Measurements from ENCODE around the gene DAB1. TPM values are rescaled to one million over a fixed set of nuclear protein-coding genes. Genes with fewer than 3 reads are reported as not detected.

The DAB1 gene
- total RNA-seq, 3 donors from 2014 or later (not counting 1 experiment from before 2014, with no cell fraction given), result 0.41 TPM; not detected in 2

DNA sequence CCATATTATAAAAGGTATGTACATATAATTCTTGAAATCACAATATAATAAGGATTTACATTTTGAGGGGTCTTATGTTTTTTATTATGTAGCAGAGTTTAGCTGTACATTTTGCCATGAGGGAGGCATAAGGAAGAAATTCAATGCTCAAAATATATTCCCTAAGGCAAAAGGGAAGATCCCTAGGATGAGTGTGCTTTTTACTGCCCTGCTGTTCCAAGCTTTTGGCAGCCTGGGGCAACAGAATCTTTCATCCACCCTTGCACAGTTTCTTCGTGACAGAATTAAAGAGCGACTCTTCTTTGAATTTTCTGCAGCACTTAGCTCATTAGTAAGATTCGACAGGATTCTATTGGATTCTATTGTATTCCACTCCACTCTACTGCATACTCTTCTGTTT, 39.5 kb upstream of the DAB1 start:
- intact Hi-C loops (cut with micrococcal nuclease), result no loop called here
- Mint-ChIP-seq H3K9me3 (peaks cover 2 to 5% of the 10 kb centered on the region in 2 donors), H3K36me3 (no peaks in the 10 kb centered on the region), H3K4me1 (no peaks in the 10 kb centered on the region), H3K4me3 (no peak overlapping the region), H3K27ac (no peak overlapping the region), H3K27me3 (ENCODE audit: low read depth in 2 of 2) (peaks cover 0 to 9% of the 10 kb centered on the region in 2 donors)
- Histone ChIP-seq H3K9me3 (ENCODE audit: control insufficient read depth, insufficient read depth, low read length) (no peaks in the 10 kb centered on the region), H3K27ac (ENCODE audit: low read length) (no peak overlapping the region), H3K4me3 (ENCODE audit: low read length) (no peak overlapping the region), H3K36me3 (ENCODE audit: control insufficient read depth, insufficient read depth, low read length) (no peaks in the 10 kb centered on the region), H3K4me1 (ENCODE audit: control insufficient read depth, insufficient read depth, low read length) (no peaks in the 10 kb centered on the region), H3K27me3 (ENCODE audit: control insufficient read depth, insufficient read depth, low read length) (no peaks in the 10 kb centered on the region)
- DNase-seq (no peak), ATAC-seq (no peak)
- TF ChIP-seq, protein P1, sequence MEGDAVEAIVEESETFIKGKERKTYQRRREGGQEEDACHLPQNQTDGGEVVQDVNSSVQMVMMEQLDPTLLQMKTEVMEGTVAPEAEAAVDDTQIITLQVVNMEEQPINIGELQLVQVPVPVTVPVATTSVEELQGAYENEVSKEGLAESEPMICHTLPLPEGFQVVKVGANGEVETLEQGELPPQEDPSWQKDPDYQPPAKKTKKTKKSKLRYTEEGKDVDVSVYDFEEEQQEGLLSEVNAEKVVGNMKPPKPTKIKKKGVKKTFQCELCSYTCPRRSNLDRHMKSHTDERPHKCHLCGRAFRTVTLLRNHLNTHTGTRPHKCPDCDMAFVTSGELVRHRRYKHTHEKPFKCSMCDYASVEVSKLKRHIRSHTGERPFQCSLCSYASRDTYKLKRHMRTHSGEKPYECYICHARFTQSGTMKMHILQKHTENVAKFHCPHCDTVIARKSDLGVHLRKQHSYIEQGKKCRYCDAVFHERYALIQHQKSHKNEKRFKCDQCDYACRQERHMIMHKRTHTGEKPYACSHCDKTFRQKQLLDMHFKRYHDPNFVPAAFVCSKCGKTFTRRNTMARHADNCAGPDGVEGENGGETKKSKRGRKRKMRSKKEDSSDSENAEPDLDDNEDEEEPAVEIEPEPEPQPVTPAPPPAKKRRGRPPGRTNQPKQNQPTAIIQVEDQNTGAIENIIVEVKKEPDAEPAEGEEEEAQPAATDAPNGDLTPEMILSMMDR (IDR thresholded peaks at IDR 0.05), result no peak
- 97% methylated on average over 3 of the region's 3 CpGs for WGBS (ENCODE audit: insufficient coverage)

DNA sequence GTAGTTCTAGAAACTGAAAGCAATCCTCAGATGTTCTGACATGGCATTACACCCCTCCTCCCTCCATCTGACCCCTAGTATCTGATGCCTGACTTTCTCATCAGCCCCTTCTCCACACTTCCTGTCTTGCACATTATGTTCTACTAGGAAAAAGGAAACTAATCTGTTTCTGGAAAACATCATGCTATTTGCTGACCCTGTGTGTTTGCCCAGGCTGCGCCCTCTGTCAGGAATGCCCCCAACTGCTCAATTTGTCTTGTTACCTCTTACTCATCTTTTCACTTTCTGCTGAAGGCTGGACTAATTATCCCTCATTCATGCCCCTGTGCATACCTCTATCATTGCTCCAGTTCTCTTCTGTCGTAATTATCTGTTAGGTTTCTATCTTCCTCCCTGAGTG, 37.5 kb upstream of the DAB1 start:
- no peaks in the 10 kb centered on the region for H3K36me3 ChIP-seq (ENCODE audit: control insufficient read depth, insufficient read depth, low read length)
- no peak overlapping the region for H3K4me3 ChIP-seq (ENCODE audit: low read length)
- peaks cover 3% of the 10 kb centered on the region in 2 donors for H3K9me3 Mint-ChIP-seq
- no peaks in the 10 kb centered on the region for H3K4me1 ChIP-seq (ENCODE audit: control insufficient read depth, insufficient read depth, low read length)
- H3K36me3 Mint-ChIP-seq, result no peaks in the 10 kb centered on the region
- no peaks in the 10 kb centered on the region for H3K9me3 ChIP-seq (ENCODE audit: control insufficient read depth, insufficient read depth, low read length)
- no peak for DNase-seq
- H3K27ac Mint-ChIP-seq, result no peak overlapping the region
- H3K27ac ChIP-seq (ENCODE audit: low read length), result no peak overlapping the region
- intact Hi-C loops (cut with micrococcal nuclease), result no loop called here
- peaks cover 0 to 11% of the 10 kb centered on the region in 2 donors for H3K27me3 Mint-ChIP-seq (ENCODE audit: low read depth in 2 of 2)
- WGBS (ENCODE audit: insufficient coverage), result 85% methylated on average over 1 of the region's 2 CpGs
- no peaks in the 10 kb centered on the region for H3K4me1 Mint-ChIP-seq
- TF ChIP-seq, protein P1 (IDR thresholded peaks at IDR 0.05), result no peak
- H3K4me3 Mint-ChIP-seq, result no peak overlapping the region
- no peak for ATAC-seq
- H3K27me3 ChIP-seq (ENCODE audit: control insufficient read depth, insufficient read depth, low read length), result no peaks in the 10 kb centered on the region

DNA sequence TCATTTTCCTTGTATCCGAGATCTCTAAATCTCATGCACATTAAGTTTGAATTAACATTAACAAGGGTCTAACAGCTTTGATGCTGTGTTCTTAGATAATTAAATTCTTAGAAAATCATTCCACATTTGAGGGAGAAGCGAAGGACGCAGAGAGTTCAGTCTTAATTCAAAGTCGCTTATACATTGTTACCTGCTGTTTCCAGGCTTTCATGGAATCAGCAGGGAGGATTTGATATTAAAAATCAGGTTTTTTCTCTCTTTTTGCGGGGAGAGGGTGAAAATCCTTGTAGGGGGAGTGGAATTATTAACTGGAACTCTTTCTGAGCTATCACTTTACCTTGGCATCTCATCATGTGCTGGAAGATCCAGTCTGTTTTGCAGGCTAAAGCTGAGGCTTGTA, 27.7 kb upstream of the DAB1 start:
- no peaks in the 10 kb centered on the region for H3K4me1 Mint-ChIP-seq
- no peak for ATAC-seq
- no peaks in the 10 kb centered on the region for H3K4me1 ChIP-seq (ENCODE audit: control insufficient read depth, insufficient read depth, low read length)

DNA sequence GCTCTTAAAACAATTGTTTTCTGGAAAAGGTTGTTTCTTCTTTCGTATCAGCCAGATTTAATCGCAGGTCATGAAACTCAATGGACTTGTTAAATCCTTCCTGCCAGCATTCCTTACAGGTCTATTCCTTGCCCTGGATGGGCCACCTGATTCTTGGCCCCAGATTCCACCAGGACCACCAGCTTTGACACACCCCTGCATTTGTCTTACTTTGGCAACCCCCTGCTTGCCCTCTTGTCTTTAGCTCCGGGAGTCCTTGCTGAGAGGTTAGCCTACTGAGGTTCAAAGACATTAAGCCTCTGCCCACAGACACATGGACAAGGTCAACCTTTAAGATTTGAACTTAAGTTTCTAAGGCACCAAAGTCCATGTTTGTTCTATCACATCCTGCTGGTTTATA, 27.1 kb upstream of the DAB1 start:
- Mint-ChIP-seq H3K4me3 (no peak overlapping the region), H3K27me3 (ENCODE audit: low read depth in 2 of 2) (peaks cover 6% of the 10 kb centered on the region in 2 donors), H3K9me3 (peaks cover 0 to 6% of the 10 kb centered on the region in 2 donors), H3K36me3 (no peaks in the 10 kb centered on the region), H3K27ac (no peak overlapping the region), H3K4me1 (no peaks in the 10 kb centered on the region)
- no peaks in the 10 kb centered on the region for H3K27me3 ChIP-seq (ENCODE audit: control insufficient read depth, insufficient read depth, low read length)
- intact Hi-C loops (cut with micrococcal nuclease), result no loop called here
- H3K4me3 ChIP-seq (ENCODE audit: low read length), result no peak overlapping the region
- TF ChIP-seq, protein P1 (IDR thresholded peaks at IDR 0.05), result no peak
- H3K4me1 ChIP-seq (ENCODE audit: control insufficient read depth, insufficient read depth, low read length), result no peaks in the 10 kb centered on the region
- H3K27ac ChIP-seq (ENCODE audit: low read length), result no peak overlapping the region
- no peaks in the 10 kb centered on the region for H3K9me3 ChIP-seq (ENCODE audit: control insufficient read depth, insufficient read depth, low read length)
- ATAC-seq (no peak), DNase-seq (no peak)
- 68% methylated on average over 3 of the region's 3 CpGs for WGBS (ENCODE audit: insufficient coverage)
- no peaks in the 10 kb centered on the region for H3K36me3 ChIP-seq (ENCODE audit: control insufficient read depth, insufficient read depth, low read length)

More for the DNA sequence above, 27.7 kb upstream of the DAB1 start:
- no peaks in the 10 kb centered on the region for H3K27me3 ChIP-seq (ENCODE audit: control insufficient read depth, insufficient read depth, low read length)
- H3K27ac ChIP-seq (ENCODE audit: low read length), result no peak overlapping the region
- no peak overlapping the region for H3K4me3 Mint-ChIP-seq
- peaks cover 0 to 6% of the 10 kb centered on the region in 2 donors for H3K9me3 Mint-ChIP-seq
- H3K27ac Mint-ChIP-seq, result no peak overlapping the region
- H3K4me3 ChIP-seq (ENCODE audit: low read length), result no peak overlapping the region
- H3K27me3 Mint-ChIP-seq (ENCODE audit: low read depth in 2 of 2), result peaks cover 6% of the 10 kb centered on the region in 2 donors
- H3K36me3 ChIP-seq (ENCODE audit: control insufficient read depth, insufficient read depth, low read length), result no peaks in the 10 kb centered on the region
- H3K36me3 Mint-ChIP-seq, result no peaks in the 10 kb centered on the region
- DNase-seq, result no peak
- no peaks in the 10 kb centered on the region for H3K9me3 ChIP-seq (ENCODE audit: control insufficient read depth, insufficient read depth, low read length)
- TF ChIP-seq, protein P1 (IDR thresholded peaks at IDR 0.05), result no peak
- WGBS (ENCODE audit: insufficient coverage), result 89% methylated on average over 3 of the region's 5 CpGs
- intact Hi-C loops (cut with micrococcal nuclease), result no loop called here

Data from natural killer cell (primary cell).